NOMO-1 treated with dmso at 0.1 percent for 144 hours (cell line): ENCODE results near the gene DNAH17.

ENCODE experiments used
- DNase-seq: peaks from one replicate; lab custom pipeline; 2025; ENCODE audit not compliant: unreplicated experiment; lab: John Stamatoyannopoulos, UW

The DNAH17 gene

GRCh38 chr17:78460176-78460675 lies 117.0 kb downstream of the DNAH17 start:
- no peak for DNase-seq

GRCh38 chr17:78459696-78460095 lies 117.5 kb downstream of the DNAH17 start:
- DNase-seq, result no peak

GRCh38 chr17:78458736-78459335 lies 118.4 kb downstream of the DNAH17 start:
- DNase-seq, result no peak

- DNase-seq, result no peak
Measured at GRCh38 chr17:78458091-78458490, 119.1 kb downstream of the DNAH17 start.

- no peak for DNase-seq
Measured at GRCh38 chr17:78454346-78454745, 122.8 kb downstream of the DNAH17 start.

- no peak for DNase-seq
Measured at GRCh38 chr17:78451753-78452152, 125.4 kb downstream of the DNAH17 start.

- DNase-seq, result no peak
Measured at GRCh38 chr17:78450696-78451345, 126.4 kb downstream of the DNAH17 start.

- DNase-seq, result no peak
Measured at GRCh38 chr17:78449983-78450595, 127.1 kb downstream of the DNAH17 start.

GRCh38 chr17:78448356-78448993 lies 128.7 kb downstream of the DNAH17 start:
- no peak for DNase-seq

- no peak for DNase-seq
Measured at GRCh38 chr17:78446833-78447232, 130.4 kb downstream of the DNAH17 start.

- DNase-seq, result no peak
Measured at GRCh38 chr17:78444392-78444791, 132.8 kb downstream of the DNAH17 start.

GRCh38 chr17:78442648-78443218 lies 134.5 kb downstream of the DNAH17 start:
- peak; percentile 87 for DNase-seq

GRCh38 chr17:78441271-78441971 lies 135.8 kb downstream of the DNAH17 start:
- DNase-seq, result no peak

- DNase-seq, result no peak
Measured at GRCh38 chr17:78438694-78439325, 138.4 kb downstream of the DNAH17 start.

- DNase-seq, result no peak
Measured at GRCh38 chr17:78438271-78438691, 138.9 kb downstream of the DNAH17 start.

GRCh38 chr17:78437508-78438169 lies 139.6 kb downstream of the DNAH17 start:
- DNase-seq, result no peak

- DNase-seq, result no peak
Measured at GRCh38 chr17:78435330-78436005, 141.7 kb downstream of the DNAH17 start.

- no peak for DNase-seq
Measured at GRCh38 chr17:78434455-78435329, 142.5 kb downstream of the DNAH17 start.
